Stimulated activated CD4-positive, alpha-beta T cell treated with anti-CD3 and anti-CD28 coated beads, TNF-alpha, amount 100 ng/mL, for 1 hour (primary cell): ENCODE results near the gene FTSJ1.
"Not testable (repeated sequence)": the region's sequence is repeated elsewhere in the genome, so short reads cannot be mapped to it uniquely, and the experiment has no call there.

Experiments
- DNase-seq, 3 donors: peaks; one replicate each; pipeline ENCODE4 v3.0.0-alpha.2; 2020; ENCODE audit warnings: low read depth in 3 of 3, low spot score in 1 of 3

The FTSJ1 gene

DNA sequence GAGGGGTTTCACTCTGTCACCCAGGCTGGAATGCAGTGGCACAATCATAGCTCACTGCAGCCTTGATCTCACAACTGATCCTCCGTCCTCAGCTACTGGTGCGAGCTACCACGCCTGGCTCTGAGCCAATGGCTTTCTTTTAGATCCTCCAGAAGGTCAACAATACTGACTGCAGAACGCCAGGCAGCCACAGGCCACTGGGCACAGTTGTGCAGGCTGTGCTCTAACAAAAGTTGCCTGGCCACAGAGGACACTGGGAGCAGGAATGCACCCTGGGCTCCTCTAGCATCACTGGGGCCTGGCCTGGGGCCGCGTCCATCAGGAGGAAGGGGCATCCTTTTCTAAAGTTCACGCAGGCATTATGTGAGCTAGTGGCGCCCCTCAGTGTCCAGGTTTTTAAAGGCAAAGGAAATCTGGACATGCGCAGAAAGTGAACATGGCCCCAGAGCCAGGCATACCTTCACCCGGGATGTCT is 17.9 kb downstream of the FTSJ1 start:
- DNase-seq: no peak

DNA sequence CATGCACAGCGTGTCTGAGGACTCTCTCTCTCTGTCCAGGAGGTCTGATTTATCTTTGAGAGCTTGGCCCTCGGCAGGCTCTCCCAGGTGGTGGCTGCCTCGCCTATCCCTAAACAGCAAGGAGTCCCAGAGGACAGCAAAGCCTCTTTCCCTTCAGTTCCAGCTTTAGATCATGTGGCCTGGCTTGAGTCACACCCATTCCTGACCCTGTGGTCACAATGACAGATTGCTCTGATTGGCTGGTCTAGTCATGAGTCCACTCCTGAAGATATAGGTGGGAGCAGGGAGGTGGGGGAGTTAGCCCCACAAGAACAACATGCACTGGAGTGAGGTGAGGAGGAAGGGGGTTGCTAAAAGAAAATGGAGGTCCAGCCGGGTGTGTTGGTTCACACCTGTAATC is 20.7 kb downstream of the FTSJ1 start:
- DNase-seq: no peak

DNA sequence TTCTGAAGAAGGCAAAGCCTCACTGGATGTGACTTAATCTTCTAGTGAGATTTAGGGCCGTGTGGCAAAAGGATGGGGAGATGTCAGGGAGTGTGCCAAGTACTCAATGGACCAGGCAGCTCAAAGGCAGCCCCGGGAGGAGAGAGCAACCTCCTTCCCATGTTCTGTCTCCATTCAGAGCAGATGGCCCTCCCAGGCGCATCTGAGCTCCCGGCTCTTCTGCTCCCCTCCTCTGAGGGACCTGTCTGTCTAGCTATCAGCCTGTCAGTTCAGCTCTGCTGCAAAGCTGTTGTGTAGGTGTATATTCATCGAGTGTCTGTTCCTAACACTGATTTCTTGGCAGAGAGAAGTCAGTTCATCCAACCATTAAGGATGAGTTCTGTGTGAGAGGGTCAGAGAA is 21.9 kb downstream of the FTSJ1 start:
- no peak for DNase-seq

DNA sequence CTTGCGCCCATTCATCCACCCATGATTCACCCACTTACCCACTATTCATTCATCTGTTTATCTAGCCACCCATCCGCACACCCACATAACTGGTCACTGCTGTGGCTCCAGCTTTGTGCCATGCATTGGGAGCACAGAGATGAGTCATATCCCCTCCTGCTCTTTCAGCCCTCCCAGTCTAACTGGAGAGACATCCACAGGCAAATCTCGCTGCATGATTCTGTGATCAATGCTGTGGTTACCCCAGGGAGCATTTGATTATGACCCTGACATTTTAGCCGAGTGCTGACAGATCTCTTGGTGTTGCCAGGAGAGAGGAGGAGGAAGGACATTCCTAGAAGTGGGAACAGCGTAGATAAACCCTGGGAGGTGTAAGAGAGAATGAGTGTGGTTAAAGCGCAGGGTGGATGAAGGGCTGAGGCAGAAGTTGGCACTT is 22.4 kb downstream of the FTSJ1 start:
- no peak for DNase-seq

DNA sequence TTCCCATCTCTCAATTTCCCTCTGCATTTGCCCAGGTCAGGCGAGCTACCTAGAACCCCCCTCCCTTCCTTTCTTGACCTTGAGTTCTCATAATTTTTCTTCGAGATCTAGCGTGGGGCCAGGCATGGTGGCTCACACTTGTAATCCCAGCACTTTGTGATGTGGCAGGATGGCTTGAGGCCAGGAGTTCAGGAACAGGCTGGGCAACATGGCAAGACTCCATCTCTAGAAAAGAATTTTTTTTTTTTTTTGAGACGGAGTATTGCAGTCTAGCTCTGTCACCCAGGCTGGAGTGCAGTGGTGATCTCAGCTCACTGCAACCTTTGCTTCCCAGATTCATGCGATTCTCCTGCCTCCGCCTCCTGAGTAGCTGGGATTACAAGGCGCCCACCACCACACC is 28.3 kb downstream of the FTSJ1 start:
- DNase-seq: no peak

DNA sequence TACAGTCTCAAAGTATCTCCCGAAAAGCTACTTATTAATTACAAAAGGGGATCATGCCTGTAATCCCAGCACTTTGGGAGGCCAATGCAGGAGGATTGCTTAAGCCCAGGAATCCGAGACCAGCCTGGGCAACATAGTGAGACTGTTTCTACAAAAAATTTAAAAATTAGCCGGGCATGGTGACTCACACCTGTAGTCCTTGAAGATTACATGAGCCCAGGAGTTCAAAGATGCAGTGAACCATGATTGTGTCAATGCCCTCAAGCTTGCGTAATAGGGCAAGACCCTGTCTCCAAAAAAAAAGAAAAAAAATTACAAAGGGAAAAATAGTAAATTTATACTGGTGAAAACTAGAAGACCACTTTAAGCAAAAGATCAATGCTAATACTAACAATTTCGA is 29.5 kb downstream of the FTSJ1 start:
- DNase-seq: no peak

DNA sequence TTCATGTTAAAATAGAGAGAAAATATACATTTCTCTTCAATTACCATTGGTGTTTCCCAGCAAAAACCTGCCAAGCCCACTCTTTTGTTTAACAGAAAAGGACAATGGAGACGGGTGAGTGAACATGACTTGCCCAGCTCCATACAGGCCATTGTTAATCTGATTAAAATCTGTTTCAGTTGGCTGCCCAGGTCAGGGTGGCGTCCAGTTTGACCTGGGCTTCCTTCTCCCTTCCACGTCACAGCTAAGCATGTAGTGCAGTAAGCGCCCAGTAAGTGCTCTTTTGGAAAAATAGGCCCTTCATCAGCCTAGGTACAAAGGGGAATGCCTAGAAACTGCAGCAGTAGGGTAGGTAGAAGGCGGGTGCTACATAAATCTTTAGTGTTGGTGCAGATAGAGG is 31.2 kb downstream of the FTSJ1 start:
- no peak for DNase-seq

DNA sequence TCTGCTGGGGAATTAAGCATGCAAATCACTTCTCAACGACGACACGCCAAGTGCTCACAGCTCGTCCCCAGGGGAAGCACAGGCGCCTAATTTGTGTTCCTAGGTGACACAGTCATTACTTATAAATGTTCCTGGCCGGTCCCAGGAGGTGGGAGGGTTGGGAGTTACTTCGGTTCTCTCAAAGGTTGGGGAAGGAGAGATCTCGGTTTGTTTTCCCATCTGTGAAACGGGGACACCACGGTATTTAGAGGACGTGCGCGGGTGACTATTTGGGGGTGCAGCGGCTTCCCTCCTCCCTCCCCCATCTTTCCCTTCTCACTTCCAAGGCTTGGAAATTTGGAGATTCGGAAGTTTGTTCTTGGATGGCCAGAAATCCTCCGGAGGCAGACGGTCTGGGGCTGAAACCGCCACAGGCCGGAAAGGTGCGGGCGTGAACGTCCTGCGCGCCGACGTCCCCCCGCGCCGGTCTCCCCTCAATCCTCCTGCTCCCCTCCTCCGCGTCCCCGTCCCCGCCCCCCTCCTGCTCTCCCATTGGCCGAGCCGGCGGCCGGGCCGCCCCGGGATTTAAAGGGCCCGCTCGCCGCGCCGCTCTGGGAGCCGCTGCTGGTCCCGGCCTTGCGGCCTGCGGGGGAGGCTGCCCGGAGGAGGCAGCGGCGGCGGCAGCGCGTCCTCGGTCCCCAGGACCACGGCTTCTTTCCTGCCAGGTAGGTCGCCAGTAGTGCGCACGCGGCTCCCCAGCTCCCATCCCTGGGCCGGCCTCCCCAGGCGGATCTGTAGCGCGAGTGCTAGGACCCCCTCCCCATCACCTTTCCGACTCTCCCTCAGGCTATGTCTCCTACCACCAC is 32.6 kb downstream of the FTSJ1 start, which contains the start of gene PORCN:
Gene PORCN (plus strand): TSS at position 593 of the 845 bp plus-strand sequence. CDS start 829 bp downstream, outside the sequence.
- peak; percentile 49 to 66 (median 53) for DNase-seq

DNA sequence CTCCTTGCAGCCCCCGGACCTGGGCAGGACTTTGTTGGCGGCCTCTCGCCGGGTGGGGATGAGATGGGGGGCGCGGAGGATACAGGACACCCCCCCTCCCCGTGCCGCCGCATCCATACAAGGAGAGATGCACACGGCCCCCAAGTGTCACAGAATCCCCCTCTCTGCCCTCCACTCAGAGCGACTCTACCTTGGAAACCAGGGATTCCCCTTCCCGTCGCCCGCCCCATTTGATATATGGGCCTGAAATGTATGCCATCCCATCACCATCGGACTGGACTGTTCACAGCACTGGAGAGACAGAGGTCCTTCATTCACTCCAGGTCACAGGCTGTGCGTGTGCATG is 33.2 kb downstream of the FTSJ1 start:
- DNase-seq: no peak

DNA sequence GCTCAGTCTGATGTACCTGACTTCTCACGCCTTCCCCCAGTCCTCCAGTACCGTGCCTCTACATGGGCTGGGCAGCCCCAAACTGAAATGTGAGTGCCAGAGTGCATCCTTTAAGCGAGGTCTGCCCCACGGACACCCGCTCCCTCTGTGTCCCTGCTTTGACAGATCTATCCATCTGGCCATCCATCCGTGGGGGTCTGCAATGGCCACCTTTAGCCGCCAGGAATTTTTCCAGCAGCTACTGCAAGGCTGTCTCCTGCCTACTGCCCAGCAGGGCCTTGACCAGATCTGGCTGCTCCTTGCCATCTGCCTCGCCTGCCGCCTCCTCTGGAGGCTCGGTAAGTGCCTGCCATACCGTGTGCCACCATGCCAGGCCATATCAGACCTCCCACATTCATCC is 33.6 kb downstream of the FTSJ1 start:
- DNase-seq: no peak

DNA sequence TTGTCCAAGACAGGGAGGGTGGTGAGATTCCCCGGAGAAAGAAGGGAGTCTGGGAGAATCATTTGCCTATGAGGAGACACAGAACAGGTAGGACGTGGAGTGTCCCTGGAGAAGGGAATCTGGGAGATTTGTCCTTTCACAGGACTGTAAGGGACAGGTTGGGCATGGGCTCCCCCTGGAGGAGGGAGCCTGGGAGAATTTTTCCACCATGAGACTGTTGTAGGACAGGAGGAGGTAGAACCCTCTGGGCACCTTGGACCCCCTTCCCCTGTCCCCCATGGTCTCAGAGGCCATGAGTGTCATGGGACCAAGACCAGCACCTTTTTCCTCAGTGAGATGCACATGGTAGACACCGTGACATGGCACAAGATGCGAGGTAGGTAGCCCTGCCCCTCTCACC is 35.6 kb downstream of the FTSJ1 start:
- no peak for DNase-seq

DNA sequence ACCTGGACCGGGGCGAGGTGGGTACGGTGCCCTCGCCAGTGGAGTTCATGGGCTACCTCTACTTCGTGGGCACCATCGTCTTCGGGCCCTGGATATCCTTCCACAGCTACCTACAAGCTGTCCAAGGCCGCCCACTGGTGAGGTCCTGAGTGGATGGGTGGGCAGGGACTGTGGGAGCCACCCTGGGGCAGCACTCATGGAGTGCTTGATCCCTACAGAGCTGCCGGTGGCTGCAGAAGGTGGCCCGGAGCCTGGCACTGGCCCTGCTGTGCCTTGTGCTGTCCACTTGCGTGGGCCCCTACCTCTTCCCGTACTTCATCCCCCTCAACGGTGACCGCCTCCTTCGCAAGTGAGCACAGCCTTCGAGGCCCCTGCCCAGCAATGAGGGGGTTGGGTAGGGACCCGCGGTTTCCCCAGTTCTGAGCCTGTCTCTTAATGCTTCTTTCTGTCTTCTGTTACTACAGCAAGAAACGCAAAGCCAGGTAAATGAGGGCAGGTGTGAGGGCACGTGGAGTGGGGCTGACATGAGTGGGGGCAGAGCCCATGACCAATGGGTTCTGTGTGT is 36.5 kb downstream of the FTSJ1 start:
- DNase-seq: no peak

DNA sequence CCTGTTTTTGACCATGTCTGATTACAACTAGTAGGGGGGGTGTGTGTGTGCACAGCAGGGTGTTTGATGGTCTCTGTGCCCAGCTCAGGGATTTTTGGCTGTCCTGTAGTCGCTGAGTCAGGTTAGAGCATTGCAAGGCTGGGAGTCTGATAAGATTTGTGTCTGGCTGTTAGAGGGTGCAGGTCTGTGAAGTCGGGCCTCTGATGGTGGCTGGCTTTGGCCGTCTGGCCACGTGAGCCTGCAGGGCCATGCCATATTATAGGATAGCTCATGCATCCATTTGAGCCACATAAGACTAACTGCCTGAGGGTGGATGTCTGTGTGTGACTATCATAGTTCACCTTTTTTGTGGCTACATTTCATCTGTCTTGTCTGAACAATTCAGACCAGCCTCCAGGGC is 37.7 kb downstream of the FTSJ1 start:
- DNase-seq: no peak

DNA sequence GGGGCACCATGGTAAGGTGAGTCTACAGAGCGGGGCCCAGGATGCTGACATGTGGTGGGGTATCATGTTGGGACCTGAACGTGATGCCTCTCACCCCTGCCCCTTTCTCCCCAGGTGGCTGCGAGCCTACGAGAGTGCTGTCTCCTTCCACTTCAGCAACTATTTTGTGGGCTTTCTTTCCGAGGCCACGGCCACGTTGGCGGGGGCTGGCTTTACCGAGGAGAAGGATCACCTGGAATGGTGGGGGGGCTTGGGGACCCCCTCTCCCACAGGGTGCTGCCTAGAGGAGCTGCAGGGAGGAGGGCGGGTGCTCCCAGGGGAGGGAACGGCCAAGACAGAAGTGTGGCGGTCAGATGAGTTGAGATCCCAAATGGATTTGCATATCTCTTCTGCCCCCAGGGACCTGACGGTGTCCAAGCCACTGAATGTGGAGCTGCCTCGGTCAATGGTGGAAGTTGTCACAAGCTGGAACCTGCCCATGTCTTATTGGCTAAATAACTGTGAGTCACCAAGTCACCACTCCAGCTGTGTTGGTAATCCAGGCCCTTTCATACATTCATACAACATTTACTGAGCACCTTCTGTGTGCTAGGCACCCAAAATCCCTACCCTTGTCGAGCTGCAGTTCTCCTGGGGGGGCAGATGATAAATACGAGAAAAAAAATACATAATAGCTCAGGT is 38.3 kb downstream of the FTSJ1 start:
- DNase-seq: no peak

DNA sequence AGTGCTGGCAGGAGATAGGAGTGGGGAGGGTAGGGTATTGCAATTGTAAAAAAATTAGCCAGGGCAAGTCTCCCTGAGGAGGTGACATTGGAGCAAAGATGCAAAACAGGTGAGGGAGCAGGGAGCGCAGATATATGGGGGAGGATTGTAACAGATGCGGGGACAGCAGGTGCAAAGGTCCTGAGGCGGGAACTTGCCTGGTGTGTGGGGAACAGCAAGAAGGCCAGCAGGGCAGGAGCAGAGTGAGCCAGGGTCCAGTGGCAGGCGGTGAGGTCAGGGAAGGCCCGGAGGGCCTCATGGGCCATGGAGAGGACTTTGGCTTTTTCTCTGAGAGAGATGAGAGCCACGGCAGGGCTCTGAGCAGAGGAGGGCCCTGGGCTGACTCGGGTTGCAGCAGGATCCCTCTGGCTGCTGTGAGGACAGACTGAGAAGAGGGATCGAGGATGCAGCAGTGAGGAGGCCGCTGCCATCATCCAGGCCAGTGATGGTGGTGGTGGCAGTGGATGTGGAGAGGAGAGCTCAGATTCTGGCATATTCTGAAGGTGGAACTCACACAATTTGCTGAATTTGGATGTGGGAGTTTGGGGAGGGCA is 39.0 kb downstream of the FTSJ1 start:
- no peak for DNase-seq

DNA sequence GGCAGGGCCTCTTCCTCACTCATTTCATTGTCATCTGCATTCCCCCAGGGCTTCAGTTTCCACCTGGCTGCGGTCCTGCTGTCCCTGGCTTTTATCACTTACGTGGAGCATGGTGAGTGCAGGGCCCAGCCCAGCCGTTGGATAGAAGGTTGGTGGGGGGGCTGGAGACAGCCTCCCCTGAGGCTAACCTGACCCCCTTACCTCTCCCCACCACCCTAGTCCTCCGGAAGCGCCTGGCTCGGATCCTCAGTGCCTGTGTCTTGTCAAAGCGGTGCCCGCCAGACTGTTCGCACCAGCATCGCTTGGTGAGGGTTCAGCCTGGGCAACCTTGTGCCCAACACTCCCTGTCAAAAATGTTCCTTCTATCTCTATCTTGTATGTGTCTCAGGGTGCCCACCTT is 39.8 kb downstream of the FTSJ1 start:
- no peak for DNase-seq

DNA sequence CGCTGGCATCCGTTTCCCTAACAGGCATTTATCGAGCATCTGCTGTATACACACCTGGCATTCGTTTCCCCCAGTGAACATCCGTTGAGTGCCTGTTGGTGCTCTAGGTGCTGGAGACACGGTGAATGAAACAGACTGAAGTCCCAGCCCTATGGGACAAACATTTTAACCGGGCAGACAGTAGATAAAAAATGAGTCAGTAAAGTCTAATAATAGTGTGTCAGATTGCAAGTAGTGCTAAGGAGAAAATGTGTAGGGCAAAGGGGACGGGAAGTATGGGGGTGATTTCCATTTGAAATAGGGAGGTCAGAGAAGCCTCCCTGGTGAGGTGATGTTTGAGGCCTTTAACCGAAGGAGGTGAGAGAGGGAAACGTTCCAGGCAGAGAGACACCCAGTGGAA is 40.3 kb downstream of the FTSJ1 start:
- DNase-seq: no peak

DNA sequence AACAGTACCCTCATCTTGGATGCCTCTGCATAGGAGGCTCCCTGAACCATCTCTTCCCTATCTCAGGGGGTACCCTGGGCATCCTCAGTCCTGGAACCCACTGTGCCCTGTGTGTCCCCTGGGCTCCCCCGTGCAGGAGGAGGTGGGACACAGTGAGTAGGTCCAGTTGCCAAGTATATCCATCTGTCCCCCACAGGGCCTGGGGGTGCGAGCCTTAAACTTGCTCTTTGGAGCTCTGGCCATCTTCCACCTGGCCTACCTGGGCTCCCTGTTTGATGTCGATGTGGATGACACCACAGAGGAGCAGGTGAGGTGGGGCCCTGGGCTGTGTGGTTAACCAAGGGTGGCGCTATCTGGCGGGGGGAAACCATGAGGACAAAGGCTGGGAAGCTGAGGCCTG is 41.0 kb downstream of the FTSJ1 start:
- DNase-seq: no peak

DNA sequence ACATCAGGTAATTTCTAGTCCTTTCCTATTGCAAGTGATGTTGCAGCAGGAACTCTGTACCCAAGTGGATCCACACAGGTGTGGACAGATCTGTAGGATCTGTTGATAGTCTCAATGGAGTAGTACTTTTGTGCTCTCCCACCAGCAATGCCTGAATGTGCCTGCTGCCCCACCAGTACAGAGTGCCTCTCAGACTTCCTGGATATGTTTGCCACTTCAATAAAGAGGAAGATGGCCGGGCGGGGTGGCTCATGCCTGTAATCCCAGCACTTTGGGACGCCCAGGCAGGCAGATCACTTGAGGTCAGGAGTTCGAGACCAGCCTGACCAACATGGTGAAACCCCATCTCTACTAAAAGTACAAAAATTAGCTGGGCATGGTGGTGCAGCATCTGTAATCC is 43.5 kb downstream of the FTSJ1 start:
- not testable (repeated sequence) for DNase-seq

DNA sequence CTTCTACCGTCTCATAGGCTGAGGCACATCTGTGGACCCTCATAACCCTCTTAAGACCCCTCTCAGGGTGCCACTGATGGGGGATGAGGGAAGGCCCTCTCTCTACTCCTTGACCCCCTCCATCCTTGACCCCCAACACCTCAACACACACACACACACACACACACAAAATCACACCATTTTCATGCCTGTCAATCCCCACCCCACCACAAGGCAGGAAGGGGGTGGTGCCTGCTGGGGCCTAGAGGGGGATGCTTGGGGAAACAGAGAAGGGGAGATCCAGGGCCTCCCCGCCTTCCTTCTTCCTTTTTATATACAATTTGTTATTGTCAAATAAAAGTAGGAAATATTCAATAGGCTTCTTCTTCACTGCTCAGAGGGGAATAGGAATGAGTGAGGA is 44.5 kb downstream of the FTSJ1 start:
- DNase-seq: no peak

DNA sequence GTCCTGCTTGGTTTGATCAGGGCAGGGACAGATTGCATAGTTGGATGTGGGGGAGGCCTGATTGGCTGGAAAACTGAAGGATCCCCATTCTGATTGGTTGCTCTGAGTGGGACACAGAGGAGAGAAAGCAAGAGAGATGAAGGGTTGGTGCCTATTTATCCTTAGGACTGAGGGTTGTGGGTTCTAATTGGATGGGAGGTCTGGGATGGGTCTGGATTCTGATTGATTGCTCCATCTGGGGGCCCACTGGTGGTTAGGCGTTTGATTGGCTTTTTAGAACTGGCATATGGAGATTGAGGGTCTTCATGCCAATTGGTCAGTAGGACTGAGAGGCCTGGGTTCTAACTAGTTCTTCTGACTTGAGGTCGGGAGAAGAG is 45.0 kb downstream of the FTSJ1 start:
- no peak for DNase-seq
